Smooth muscle cell (in vitro differentiated cells): ENCODE measurements around the gene APOBEC3H. TPM values are rescaled to one million over a fixed set of nuclear protein-coding genes. Genes with fewer than 3 reads are reported as not detected.

Experiments
- DNase-seq: peaks from one replicate; lab custom pipeline; 2025; ENCODE audit not compliant: unreplicated experiment; lab: John Stamatoyannopoulos, UW
- H2AFZ ChIP-seq: fragments of 200-600 bp; sonication (generic); 2 replicates; pipeline ENCODE4 v1.6.0; 2016; ENCODE audit warnings: antibody characterized with exemption, low read depth, mild to moderate bottlenecking
- H3F3A ChIP-seq: fragments of 200-600 bp; sonication (generic); 2 replicates; pipeline ENCODE4 v1.6.0; 2017; ENCODE audit warnings: antibody characterized with exemption, low read depth
- H3K27ac ChIP-seq: fragments of 200-600 bp; sonication (generic); 2 replicates; pipeline ENCODE4 v1.5.1; 2016; ENCODE audit warnings: low read depth, mild to moderate bottlenecking
- H3K27me3 ChIP-seq: fragments of 200-600 bp; sonication (generic); 2 replicates; pipeline ENCODE4 v1.6.1; 2016; ENCODE audit warnings: low read depth, mild to moderate bottlenecking
- H3K36me3 ChIP-seq: fragments of 200-600 bp; sonication (generic); 2 replicates; pipeline ENCODE4 v1.5.1; 2016; ENCODE audit warnings: low read depth
- H3K4me1 ChIP-seq: fragments of 200-600 bp; sonication (generic); 2 replicates; pipeline ENCODE4 v1.5.1; 2016; ENCODE audit warnings: low read depth
- H3K4me2 ChIP-seq: fragments of 200-600 bp; sonication (generic); 2 replicates; pipeline ENCODE4 v1.6.0; 2016; ENCODE audit warnings: mild to moderate bottlenecking
- H3K4me3 ChIP-seq: fragments of 200-600 bp; sonication (generic); 2 replicates; pipeline ENCODE4 v1.5.1; 2016; ENCODE audit warnings: mild to moderate bottlenecking
- H3K79me2 ChIP-seq: fragments of 200-600 bp; sonication (generic); 2 replicates; pipeline ENCODE4 v1.6.0; 2016; ENCODE audit warnings: low read depth, mild to moderate bottlenecking
- H3K9ac ChIP-seq: fragments of 200-600 bp; sonication (generic); 2 replicates; pipeline ENCODE4 v1.6.0; 2016; ENCODE audit warnings: low read depth
- H3K9me3 ChIP-seq: fragments of 200-600 bp; sonication (generic); replicated peaks from 2 replicates; pipeline ENCODE4 v1.5.1; 2016; ENCODE audit warnings: low read depth
- H4K20me1 ChIP-seq: fragments of 200-600 bp; sonication (generic); 2 replicates; pipeline ENCODE4 v1.6.0; 2016; ENCODE audit warnings: low read depth
- WGBS: methylation state at CpG from one replicate; pipeline ENCODE4 v1.1.7; 2016; ENCODE audit warnings: low lambda C conversion rate; 5-methylcytosine and 5-hydroxymethylcytosine counted together
- polyA plus RNA-seq: library from polyadenylated mRNA; unstranded; fragments of >200 nt; fragmentation: Nextera tagmentation; extraction: Ambion mirVana; gene quantifications from 2 replicates; pipeline ENCODE4 v1.2.1, GENCODE V29; 2016
- total RNA-seq: library from RNA; depleted of rRNA; stranded (reverse); fragments of >200 nt; gene quantifications from 2 replicates; pipeline ENCODE4 v1.2.3, GENCODE V29; 2014
- TF ChIP-seq, protein P1 (sequence below): fragments of 200-600 bp; sonication (generic); IDR thresholded peaks from 2 replicates; pipeline ENCODE4 v1.5.1; 2017; ENCODE audit warnings: borderline replicate concordance, mild to moderate bottlenecking, antibody characterized with exemption; ENCODE audit not compliant: insufficient read depth, poor library complexity, severe bottlenecking

The APOBEC3H gene
- total and polyA plus RNA-seq, 2 experiments from 2014 or later: 0.31 to 0.57 TPM

- no peak overlapping the region for H3K27ac ChIP-seq
- H3K4me1 ChIP-seq: peaks cover 13% of the 10 kb centered on the region
- H3K4me3 ChIP-seq: no peak overlapping the region
- H3F3A ChIP-seq: no peaks in the 10 kb centered on the region
- no peaks in the 10 kb centered on the region for H3K36me3 ChIP-seq
- no peaks in the 10 kb centered on the region for H3K9me3 ChIP-seq
- H3K27me3 ChIP-seq: no peaks in the 10 kb centered on the region
- H3K79me2 ChIP-seq: no peaks in the 10 kb centered on the region
- no peak overlapping the region for H3K9ac ChIP-seq
- DNase-seq: no peak
- WGBS: 89% methylated on average over 10 of the region's 13 CpGs
- no peak overlapping the region for H2AFZ ChIP-seq
- no peaks in the 10 kb centered on the region for H4K20me1 ChIP-seq
- TF ChIP-seq, protein P1, sequence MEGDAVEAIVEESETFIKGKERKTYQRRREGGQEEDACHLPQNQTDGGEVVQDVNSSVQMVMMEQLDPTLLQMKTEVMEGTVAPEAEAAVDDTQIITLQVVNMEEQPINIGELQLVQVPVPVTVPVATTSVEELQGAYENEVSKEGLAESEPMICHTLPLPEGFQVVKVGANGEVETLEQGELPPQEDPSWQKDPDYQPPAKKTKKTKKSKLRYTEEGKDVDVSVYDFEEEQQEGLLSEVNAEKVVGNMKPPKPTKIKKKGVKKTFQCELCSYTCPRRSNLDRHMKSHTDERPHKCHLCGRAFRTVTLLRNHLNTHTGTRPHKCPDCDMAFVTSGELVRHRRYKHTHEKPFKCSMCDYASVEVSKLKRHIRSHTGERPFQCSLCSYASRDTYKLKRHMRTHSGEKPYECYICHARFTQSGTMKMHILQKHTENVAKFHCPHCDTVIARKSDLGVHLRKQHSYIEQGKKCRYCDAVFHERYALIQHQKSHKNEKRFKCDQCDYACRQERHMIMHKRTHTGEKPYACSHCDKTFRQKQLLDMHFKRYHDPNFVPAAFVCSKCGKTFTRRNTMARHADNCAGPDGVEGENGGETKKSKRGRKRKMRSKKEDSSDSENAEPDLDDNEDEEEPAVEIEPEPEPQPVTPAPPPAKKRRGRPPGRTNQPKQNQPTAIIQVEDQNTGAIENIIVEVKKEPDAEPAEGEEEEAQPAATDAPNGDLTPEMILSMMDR: no peak
- H3K4me2 ChIP-seq: no peak overlapping the region
These were observed 4.2 kb downstream of the APOBEC3H start for GRCh38 chr22:39101226-39101625.

DNA sequence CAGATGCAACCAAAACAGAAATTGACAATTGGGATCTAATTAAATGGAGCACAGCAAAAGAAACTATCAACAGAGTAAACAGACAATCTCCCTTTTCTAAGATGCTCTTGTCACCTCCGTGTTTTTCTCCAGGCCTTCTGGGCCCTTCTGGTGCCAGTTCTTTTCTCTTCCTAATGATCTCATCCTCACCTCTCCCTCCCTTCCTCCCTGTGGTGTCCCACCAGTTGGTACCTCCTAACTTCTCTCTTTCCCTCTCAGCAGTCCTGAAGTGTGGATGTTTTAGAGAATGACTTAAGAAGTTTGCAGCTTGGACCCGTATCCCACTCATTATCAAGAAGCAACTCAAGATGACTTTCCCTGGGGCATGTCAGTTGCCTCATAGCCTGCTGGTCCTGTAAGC is 6.4 kb downstream of the APOBEC3H start:
- Histone ChIP-seq H2AFZ (no peak overlapping the region), H4K20me1 (no peaks in the 10 kb centered on the region), H3F3A (no peaks in the 10 kb centered on the region), H3K79me2 (no peaks in the 10 kb centered on the region), H3K4me1 (no peaks in the 10 kb centered on the region), H3K27me3 (no peaks in the 10 kb centered on the region), H3K27ac (no peak overlapping the region), H3K9ac (no peak overlapping the region), H3K36me3 (no peaks in the 10 kb centered on the region), H3K9me3 (no peaks in the 10 kb centered on the region), H3K4me3 (no peak overlapping the region), H3K4me2 (no peak overlapping the region)
- TF ChIP-seq, protein P1: no peak
- 86% methylated on average over 2 of the region's 2 CpGs for WGBS
- no peak for DNase-seq

DNA sequence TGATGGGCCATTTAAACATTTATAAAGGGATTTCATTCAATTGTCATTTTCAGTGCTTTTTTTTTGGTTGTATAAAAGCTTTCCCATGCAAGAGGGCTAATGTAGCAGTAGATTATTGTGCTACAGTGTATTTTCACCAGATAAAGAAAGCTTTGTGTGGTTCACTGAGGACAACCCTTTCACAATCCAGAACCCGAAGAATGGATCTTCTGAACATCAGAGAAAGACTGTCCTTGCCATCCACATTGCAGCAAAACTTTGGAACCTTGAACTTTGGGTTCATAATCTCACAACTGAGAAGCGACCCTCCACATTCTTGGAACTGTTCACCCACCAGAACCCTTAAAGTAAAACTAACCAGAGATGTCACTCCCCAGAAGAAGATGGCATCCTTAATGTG is 9.3 kb downstream of the APOBEC3H start:
- Histone ChIP-seq H4K20me1 (no peaks in the 10 kb centered on the region), H3K79me2 (no peaks in the 10 kb centered on the region), H3K4me3 (no peak overlapping the region), H3K9ac (no peak overlapping the region), H2AFZ (no peak overlapping the region), H3K36me3 (no peaks in the 10 kb centered on the region), H3K4me1 (no peaks in the 10 kb centered on the region), H3F3A (no peaks in the 10 kb centered on the region), H3K27ac (no peak overlapping the region), H3K4me2 (no peak overlapping the region), H3K27me3 (no peaks in the 10 kb centered on the region), H3K9me3 (no peaks in the 10 kb centered on the region)
- 94% methylated on average over 2 of the region's 2 CpGs for WGBS
- TF ChIP-seq, protein P1: no peak
- DNase-seq: no peak

DNA sequence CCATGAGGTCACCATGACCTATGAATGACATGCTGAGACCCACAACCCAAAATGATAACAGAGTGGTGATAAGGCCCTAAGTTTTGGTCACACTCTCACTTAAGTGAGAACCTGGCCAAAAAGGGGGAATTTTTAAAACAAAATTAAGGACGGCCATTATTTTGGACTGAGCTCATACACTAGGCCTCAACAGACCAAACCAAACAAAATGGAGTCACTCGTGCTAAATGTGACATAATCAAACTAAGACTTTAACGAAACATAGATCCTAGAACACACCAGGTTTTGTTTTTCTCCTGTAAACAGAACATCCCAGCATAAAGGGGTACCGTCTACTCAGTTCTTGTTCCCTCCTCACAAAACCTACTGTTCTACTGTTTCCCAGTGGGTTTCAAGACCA is 11.4 kb downstream of the APOBEC3H start:
- H3K4me2 ChIP-seq: no peak overlapping the region
- 92% methylated on average over 4 of the region's 4 CpGs for WGBS
- no peaks in the 10 kb centered on the region for H3K4me1 ChIP-seq
- H2AFZ ChIP-seq: no peak overlapping the region
- no peaks in the 10 kb centered on the region for H3K79me2 ChIP-seq
- no peak overlapping the region for H3K4me3 ChIP-seq
- H3K27me3 ChIP-seq: no peaks in the 10 kb centered on the region
- H3K27ac ChIP-seq: no peak overlapping the region
- no peaks in the 10 kb centered on the region for H3F3A ChIP-seq
- H3K36me3 ChIP-seq: no peaks in the 10 kb centered on the region
- H4K20me1 ChIP-seq: no peaks in the 10 kb centered on the region
- H3K9me3 ChIP-seq: no peaks in the 10 kb centered on the region
- no peak for DNase-seq
- TF ChIP-seq, protein P1: no peak
- no peak overlapping the region for H3K9ac ChIP-seq
